Adrenal gland (tissue), 5 donors: Measurements from ENCODE around the gene ESYT2.

ENCODE experiments used
- CTCF ChIP-seq, 6 experiments: fragments of 450-650 bp in 4 of 6; fragments of 200-600 bp in 2 of 6; sonication (generic) in 1 of 6; IDR thresholded peaks; 1 replicate in 5 of 6; 2 replicates in 1 of 6; pipeline versions ENCODE4 v1.5.1 to v1.8.0; 2016 to 2021; ENCODE audit warnings: antibody characterized with exemption in 6 of 6, mild to moderate bottlenecking in 2 of 6, moderate library complexity in 1 of 6
- POLR2A ChIP-seq, 2 donors: fragments of 450-650 bp; IDR thresholded peaks; one replicate each; pipeline ENCODE4 v1.6.1; 2017; ENCODE audit warnings: antibody characterized with exemption in 2 of 2, mild to moderate bottlenecking in 2 of 2, moderate library complexity in 1 of 2
- donor health status: DM: no; HTN: no; CAD: no.

- no peak for TF ChIP-seq CTCF (IDR thresholded peaks at IDR 0.05)
- TF ChIP-seq POLR2A (IDR thresholded peaks at IDR 0.05): no peak
These were observed 8.7 kb downstream of the ESYT2 start for GRCh38 chr7:158820656-158821055.
